Ishikawa (cell line): ENCODE data around the gene HSF5.

Source experiments
- CEBPB ChIP-seq: IDR thresholded peaks from 2 replicates; pipeline ENCODE4 v1.6.1; 2012
- CREB1 ChIP-seq: IDR thresholded peaks from 2 replicates; pipeline ENCODE4 v1.6.1; 2012; ENCODE audit warnings: low read depth
- EGR1 ChIP-seq: IDR thresholded peaks from 2 replicates; pipeline ENCODE4 v1.6.1; 2012
- EP300 ChIP-seq: IDR thresholded peaks from 2 replicates; pipeline ENCODE4 v1.6.1; 2012; ENCODE audit warnings: borderline replicate concordance
- FOXM1 ChIP-seq: IDR thresholded peaks from 2 replicates; pipeline ENCODE4 v1.6.1; 2012; ENCODE audit warnings: low read depth, borderline replicate concordance
- NFIC ChIP-seq: IDR thresholded peaks from 2 replicates; pipeline ENCODE4 v1.6.1; 2012
- RAD21 ChIP-seq: IDR thresholded peaks from 2 replicates; pipeline ENCODE4 v1.6.1; 2012; ENCODE audit warnings: low read depth
- TAF1 ChIP-seq: IDR thresholded peaks from 2 replicates; pipeline ENCODE4 v1.6.1; 2012; ENCODE audit warnings: low read depth, mild to moderate bottlenecking
- TCF12 ChIP-seq: IDR thresholded peaks from 2 replicates; pipeline ENCODE4 v1.6.1; 2012; ENCODE audit warnings: low read depth
- TEAD4 ChIP-seq: IDR thresholded peaks from 2 replicates; pipeline ENCODE4 v1.6.1; 2012
- YY1 ChIP-seq: IDR thresholded peaks from 2 replicates; pipeline ENCODE4 v1.6.1; 2012; ENCODE audit warnings: low read depth
- ZBTB7A ChIP-seq: IDR thresholded peaks from 2 replicates; pipeline ENCODE4 v1.6.1; 2012; ENCODE audit warnings: low read depth
- TF ChIP-seq, protein P1 (sequence below): IDR thresholded peaks from 2 replicates; pipeline ENCODE4 v1.6.1; 2012
- TF ChIP-seq, protein P2 (sequence below): IDR thresholded peaks from 2 replicates; pipeline ENCODE4 v1.6.1; 2012; ENCODE audit warnings: low read depth, mild to moderate bottlenecking
- TF ChIP-seq, protein P3 (sequence below): IDR thresholded peaks from 2 replicates; pipeline ENCODE4 v1.6.1; 2012

Gene HSF5

DNA sequence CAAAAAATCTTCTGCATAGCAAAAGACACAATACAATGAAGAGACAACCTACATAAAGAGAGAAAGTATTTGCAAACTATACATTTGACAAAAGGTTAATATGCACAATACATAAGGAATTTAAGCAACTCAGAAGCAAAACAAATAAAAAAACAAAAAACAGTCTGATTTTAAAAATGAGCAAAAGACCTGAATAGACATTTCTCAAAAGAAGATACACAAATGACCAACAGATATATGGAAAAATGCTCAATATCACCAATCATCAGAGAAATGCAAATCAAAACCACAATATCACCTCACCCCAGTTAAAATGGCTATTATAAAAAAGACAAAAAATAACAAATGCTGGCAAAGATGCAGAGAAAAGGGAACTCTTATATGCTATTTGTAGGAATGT is 32.7 kb downstream of the HSF5 start:
- TF ChIP-seq TAF1 (no peak), TCF12 (no peak), NFIC (no peak), ZBTB7A (no peak), CREB1 (no peak), CEBPB (no peak), YY1 (no peak), EGR1 (no peak), TEAD4 (no peak), FOXM1 (no peak)

DNA sequence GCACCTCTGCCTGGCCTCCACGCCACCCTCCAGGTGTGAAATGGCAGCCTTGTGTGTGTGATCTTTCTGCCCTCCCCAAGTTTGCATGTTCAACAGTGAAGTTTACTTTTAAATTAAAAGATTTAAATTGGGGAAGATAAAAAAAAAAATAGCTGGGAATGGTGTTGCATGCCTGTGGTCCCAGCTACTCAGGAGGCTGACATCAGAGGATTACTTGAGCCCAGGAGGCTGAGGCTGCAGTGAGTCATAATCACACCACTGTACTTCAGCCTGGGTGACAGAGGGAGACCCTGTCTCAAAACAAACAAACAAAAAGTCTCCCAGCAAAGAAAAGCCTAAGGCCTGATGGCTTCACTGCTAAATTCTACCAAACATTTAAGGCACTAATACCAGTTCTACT is 35.5 kb downstream of the HSF5 start:
- TF ChIP-seq ZBTB7A (no peak), CREB1 (no peak), TAF1 (no peak), CEBPB (no peak), TEAD4 (no peak), NFIC (no peak), FOXM1 (no peak)
- TF ChIP-seq, protein P1, sequence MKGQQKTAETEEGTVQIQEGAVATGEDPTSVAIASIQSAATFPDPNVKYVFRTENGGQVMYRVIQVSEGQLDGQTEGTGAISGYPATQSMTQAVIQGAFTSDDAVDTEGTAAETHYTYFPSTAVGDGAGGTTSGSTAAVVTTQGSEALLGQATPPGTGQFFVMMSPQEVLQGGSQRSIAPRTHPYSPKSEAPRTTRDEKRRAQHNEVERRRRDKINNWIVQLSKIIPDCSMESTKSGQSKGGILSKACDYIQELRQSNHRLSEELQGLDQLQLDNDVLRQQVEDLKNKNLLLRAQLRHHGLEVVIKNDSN, result no peak

DNA sequence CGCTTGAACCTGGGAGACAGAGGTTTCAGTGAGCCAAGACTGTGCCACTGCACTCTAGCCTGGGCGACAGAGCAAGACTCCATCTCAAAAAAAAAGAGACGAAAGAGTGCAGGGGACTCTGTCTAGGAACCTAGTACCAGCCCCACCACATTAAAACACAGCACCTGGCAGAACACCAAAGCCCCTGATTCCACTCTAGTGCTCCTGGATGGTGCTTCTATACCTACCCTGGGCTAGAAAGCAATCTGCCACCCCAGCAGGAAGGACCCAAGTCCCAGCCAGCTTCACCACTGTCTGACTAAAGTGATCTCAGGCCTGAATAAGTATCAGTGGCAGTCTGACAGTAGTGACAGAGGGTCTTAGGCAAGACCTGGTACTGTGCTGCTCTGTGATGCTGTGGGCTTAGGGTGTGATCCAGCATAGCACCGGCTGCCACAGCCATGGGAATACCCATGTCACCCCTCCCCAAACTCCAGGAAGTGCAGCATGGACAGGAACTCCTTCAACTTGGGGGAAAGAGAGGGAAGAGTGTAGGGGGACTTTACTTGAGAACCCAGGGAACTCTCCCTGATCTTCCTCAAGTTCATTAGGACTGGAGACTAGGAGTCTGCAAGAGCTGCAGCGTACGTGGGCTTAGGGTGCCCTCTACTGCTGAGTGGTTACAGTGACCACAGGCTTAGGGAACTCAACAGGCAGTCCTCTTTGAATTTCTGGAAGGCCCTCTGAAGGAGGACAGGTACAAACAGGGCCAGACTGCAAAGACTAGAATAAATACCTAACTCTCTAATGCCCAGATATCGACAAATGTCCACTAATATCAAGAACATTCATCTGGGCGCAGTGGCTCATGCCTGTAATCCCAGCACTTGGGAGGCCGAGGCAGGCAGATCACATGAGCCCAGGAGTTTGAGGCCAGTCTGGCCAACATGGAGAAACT is 40.9 kb downstream of the HSF5 start:
- TF ChIP-seq RAD21 (peak; percentile 99), NFIC (no peak), TAF1 (no peak)
- TF ChIP-seq, protein P2, sequence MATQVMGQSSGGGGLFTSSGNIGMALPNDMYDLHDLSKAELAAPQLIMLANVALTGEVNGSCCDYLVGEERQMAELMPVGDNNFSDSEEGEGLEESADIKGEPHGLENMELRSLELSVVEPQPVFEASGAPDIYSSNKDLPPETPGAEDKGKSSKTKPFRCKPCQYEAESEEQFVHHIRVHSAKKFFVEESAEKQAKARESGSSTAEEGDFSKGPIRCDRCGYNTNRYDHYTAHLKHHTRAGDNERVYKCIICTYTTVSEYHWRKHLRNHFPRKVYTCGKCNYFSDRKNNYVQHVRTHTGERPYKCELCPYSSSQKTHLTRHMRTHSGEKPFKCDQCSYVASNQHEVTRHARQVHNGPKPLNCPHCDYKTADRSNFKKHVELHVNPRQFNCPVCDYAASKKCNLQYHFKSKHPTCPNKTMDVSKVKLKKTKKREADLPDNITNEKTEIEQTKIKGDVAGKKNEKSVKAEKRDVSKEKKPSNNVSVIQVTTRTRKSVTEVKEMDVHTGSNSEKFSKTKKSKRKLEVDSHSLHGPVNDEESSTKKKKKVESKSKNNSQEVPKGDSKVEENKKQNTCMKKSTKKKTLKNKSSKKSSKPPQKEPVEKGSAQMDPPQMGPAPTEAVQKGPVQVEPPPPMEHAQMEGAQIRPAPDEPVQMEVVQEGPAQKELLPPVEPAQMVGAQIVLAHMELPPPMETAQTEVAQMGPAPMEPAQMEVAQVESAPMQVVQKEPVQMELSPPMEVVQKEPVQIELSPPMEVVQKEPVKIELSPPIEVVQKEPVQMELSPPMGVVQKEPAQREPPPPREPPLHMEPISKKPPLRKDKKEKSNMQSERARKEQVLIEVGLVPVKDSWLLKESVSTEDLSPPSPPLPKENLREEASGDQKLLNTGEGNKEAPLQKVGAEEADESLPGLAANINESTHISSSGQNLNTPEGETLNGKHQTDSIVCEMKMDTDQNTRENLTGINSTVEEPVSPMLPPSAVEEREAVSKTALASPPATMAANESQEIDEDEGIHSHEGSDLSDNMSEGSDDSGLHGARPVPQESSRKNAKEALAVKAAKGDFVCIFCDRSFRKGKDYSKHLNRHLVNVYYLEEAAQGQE, result no peak

DNA sequence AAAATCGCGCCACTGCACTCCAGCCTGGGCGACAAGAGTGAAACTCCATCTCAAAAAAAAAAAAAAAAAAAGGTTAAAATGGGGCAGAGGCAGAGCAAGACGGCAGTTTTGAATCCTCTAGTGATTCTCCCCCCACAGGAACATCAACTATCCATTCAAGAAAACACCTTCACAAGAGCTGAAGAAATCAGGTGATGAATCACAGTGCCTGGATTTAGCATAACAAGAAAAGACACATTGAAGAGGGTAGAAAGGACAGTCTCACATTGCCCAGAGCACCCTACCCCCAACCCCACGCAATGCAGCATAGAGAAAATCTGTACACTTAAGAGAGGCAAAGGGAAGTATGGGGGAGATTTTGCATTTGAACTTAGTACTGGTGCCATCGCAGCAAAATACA is 42.1 kb downstream of the HSF5 start:
- TF ChIP-seq RAD21 (no peak), EP300 (no peak), YY1 (no peak), NFIC (no peak), CREB1 (no peak), TEAD4 (no peak), FOXM1 (no peak), CEBPB (no peak), TCF12 (no peak), EGR1 (no peak), TAF1 (no peak), ZBTB7A (no peak)
- TF ChIP-seq, protein P3, sequence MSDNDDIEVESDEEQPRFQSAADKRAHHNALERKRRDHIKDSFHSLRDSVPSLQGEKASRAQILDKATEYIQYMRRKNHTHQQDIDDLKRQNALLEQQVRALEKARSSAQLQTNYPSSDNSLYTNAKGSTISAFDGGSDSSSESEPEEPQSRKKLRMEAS, result no peak
- TF ChIP-seq, protein P1, result no peak
- TF ChIP-seq, protein P2, result no peak

DNA sequence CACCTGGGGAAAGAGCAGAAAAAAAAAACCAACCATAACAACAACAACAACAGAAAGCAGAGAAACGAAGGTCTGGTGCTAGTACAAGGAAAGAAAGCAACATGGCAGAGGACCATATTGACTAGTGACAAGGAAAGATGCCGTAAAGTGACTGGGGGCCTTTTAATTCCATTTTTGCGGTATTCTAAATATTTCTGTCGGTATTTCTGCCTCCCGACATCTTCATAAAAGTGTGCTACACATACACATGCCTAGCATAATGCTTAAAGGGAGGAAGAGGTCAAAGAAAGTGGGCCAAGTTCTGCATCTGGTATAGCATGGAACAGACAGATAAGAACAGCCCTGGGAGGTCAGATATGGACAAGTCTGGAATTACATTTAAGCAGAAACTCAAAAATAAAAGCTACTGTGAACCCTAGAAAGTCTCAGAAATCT is 51.4 kb downstream of the HSF5 start:
- no peak for TF ChIP-seq FOXM1
- no peak for TF ChIP-seq YY1
- no peak for TF ChIP-seq RAD21
- TF ChIP-seq EP300, result no peak
- TF ChIP-seq CEBPB, result no peak
- TF ChIP-seq, protein P3, result no peak
- no peak for TF ChIP-seq ZBTB7A
- no peak for TF ChIP-seq CREB1
- TF ChIP-seq, protein P2, result no peak
- TF ChIP-seq EGR1, result no peak
- no peak for TF ChIP-seq TEAD4
- TF ChIP-seq, protein P1, result no peak
- TF ChIP-seq TAF1, result no peak
- no peak for TF ChIP-seq TCF12
- TF ChIP-seq NFIC, result no peak
